H9 (cell line): ENCODE data around the gene TTC33. TPM values are rescaled to one million over a fixed set of nuclear protein-coding genes. Genes with fewer than 3 reads are reported as not detected.

Experiments used
- DNase-seq: peaks from one replicate; pipeline ENCODE4 v3.0.0-alpha.2; 2017
- H2AFZ ChIP-seq: one replicate; pipeline ENCODE4 v1.6.1; 2013; ENCODE audit warnings: mild to moderate bottlenecking, low read length, control low read depth, moderate library complexity
- H2AK5ac ChIP-seq: 2 replicates; pipeline ENCODE4 v1.6.1; 2013; ENCODE audit warnings: low read length, control low read depth, mixed read lengths; ENCODE audit not compliant: insufficient read length
- H2BK120ac ChIP-seq: one replicate; pipeline ENCODE4 v1.6.1; 2013; ENCODE audit warnings: low read depth, mild to moderate bottlenecking, low read length, control low read depth, inconsistent platforms; ENCODE audit not compliant: poor library complexity, severe bottlenecking
- H2BK12ac ChIP-seq: 2 replicates; pipeline ENCODE4 v1.6.1; 2013; ENCODE audit warnings: low read length, control low read depth, mixed read lengths, low read depth; ENCODE audit not compliant: insufficient read length
- H2BK15ac ChIP-seq: 2 replicates; pipeline ENCODE4 v1.6.1; 2013; ENCODE audit warnings: low read depth, low read length, control low read depth
- H2BK20ac ChIP-seq: one replicate; pipeline ENCODE4 v1.6.1; 2013; ENCODE audit warnings: low read depth, mild to moderate bottlenecking, low read length, control low read depth, inconsistent platforms; ENCODE audit not compliant: poor library complexity, severe bottlenecking
- H2BK5ac ChIP-seq: 2 replicates; pipeline ENCODE4 v1.6.1; 2013; ENCODE audit warnings: low read length, control low read depth, mixed read lengths; ENCODE audit not compliant: insufficient read length
- H3K14ac ChIP-seq: 2 replicates; pipeline ENCODE4 v1.6.1; 2013; ENCODE audit warnings: low read length, control low read depth; ENCODE audit not compliant: insufficient read depth
- H3K18ac ChIP-seq: 2 replicates; pipeline ENCODE4 v1.6.1; 2013; ENCODE audit warnings: low read depth, mild to moderate bottlenecking, mixed read lengths, low read length, control low read depth; ENCODE audit not compliant: insufficient read length
- H3K23ac ChIP-seq: 2 replicates; pipeline ENCODE4 v1.6.1; 2013; ENCODE audit warnings: low read length, control low read depth, mixed read lengths, low read depth; ENCODE audit not compliant: insufficient read length
- H3K23me2 ChIP-seq: 2 replicates; pipeline ENCODE4 v1.6.1; 2013; ENCODE audit warnings: low read depth, mild to moderate bottlenecking, mixed read lengths, low read length, control low read depth; ENCODE audit not compliant: insufficient read length, poor library complexity, severe bottlenecking
- H3K27ac ChIP-seq: 2 replicates; pipeline ENCODE4 v1.5.1; 2013; ENCODE audit warnings: low read length, control low read depth, mixed read lengths, low read depth; ENCODE audit not compliant: insufficient read length
- H3K27me3 ChIP-seq: 2 replicates; pipeline ENCODE4 v1.6.1; 2013; ENCODE audit warnings: low read length, control low read depth, inconsistent platforms; ENCODE audit not compliant: insufficient read depth
- H3K4ac ChIP-seq: 2 replicates; pipeline ENCODE4 v1.6.1; 2013; ENCODE audit warnings: low read depth, mild to moderate bottlenecking, control low read depth, inconsistent platforms, low read length, moderate library complexity
- H3K4me1 ChIP-seq: 2 replicates; pipeline ENCODE4 v1.6.1; 2013; ENCODE audit warnings: low read length, control low read depth, inconsistent platforms; ENCODE audit not compliant: insufficient read depth
- H3K4me2 ChIP-seq: 2 replicates; pipeline ENCODE4 v1.6.1; 2013; ENCODE audit warnings: low read length, control low read depth, mixed read lengths; ENCODE audit not compliant: insufficient read length, insufficient read depth
- H3K56ac ChIP-seq: 2 replicates; pipeline ENCODE4 v1.6.1; 2013; ENCODE audit warnings: low read depth, mild to moderate bottlenecking, mixed read lengths, low read length, control low read depth; ENCODE audit not compliant: insufficient read length
- H3K79me1 ChIP-seq: 2 replicates; pipeline ENCODE4 v1.6.1; 2013; ENCODE audit warnings: low read depth, mild to moderate bottlenecking, moderate library complexity, low read length, control low read depth, inconsistent platforms; ENCODE audit not compliant: insufficient read depth, poor library complexity, severe bottlenecking
- H3K79me2 ChIP-seq: 2 replicates; pipeline ENCODE4 v1.6.1; 2013; ENCODE audit warnings: low read length, control low read depth, inconsistent platforms; ENCODE audit not compliant: insufficient read depth
- H3K9ac ChIP-seq: 2 replicates; pipeline ENCODE4 v1.6.1; 2013; ENCODE audit warnings: low read length, control low read depth, mixed read lengths; ENCODE audit not compliant: insufficient read length; ENCODE audit errors: extremely low read depth
- H3K9me3 ChIP-seq: one replicate; pipeline ENCODE4 v1.6.1; 2013; ENCODE audit warnings: low read depth, low read length, inconsistent platforms; ENCODE audit not compliant: control insufficient read depth
- H3T11ph ChIP-seq: one replicate; pipeline ENCODE4 v1.6.1; 2013; ENCODE audit warnings: mild to moderate bottlenecking, low read length, control low read depth, inconsistent platforms
- H4K20me1 ChIP-seq: one replicate; pipeline ENCODE4 v1.6.1; 2013; ENCODE audit not compliant: control insufficient read depth, insufficient read length, insufficient read depth
- H4K5ac ChIP-seq: 2 replicates; pipeline ENCODE4 v1.6.1; 2013; ENCODE audit warnings: low read depth, mild to moderate bottlenecking, mixed read lengths, low read length, control low read depth; ENCODE audit not compliant: insufficient read length
- H4K8ac ChIP-seq: replicated peaks from 2 replicates; pipeline ENCODE4 v1.6.1; 2013; ENCODE audit warnings: low read length, control low read depth, mixed read lengths, low read depth; ENCODE audit not compliant: insufficient read length
- H4K91ac ChIP-seq: 2 replicates; pipeline ENCODE4 v1.6.1; 2013; ENCODE audit warnings: low read depth, mild to moderate bottlenecking, moderate library complexity, mixed read lengths, low read length, control low read depth; ENCODE audit not compliant: insufficient read length
- H3K27ac Mint-ChIP-seq, 3 experiments: 2 replicates in 2 of 3; 3 replicates in 1 of 3; pipeline ENCODE4 v1.8.0; 2020 to 2021; ENCODE audit warnings: mixed read lengths in 3 of 3, mild to moderate bottlenecking in 1 of 3, moderate library complexity in 1 of 3
- H3K27me3 Mint-ChIP-seq: 2 replicates; pipeline ENCODE4 v1.8.0; 2021; ENCODE audit warnings: low read depth, mild to moderate bottlenecking, moderate library complexity, mixed read lengths
- H3K36me3 Mint-ChIP-seq, 3 experiments: 2 replicates in 2 of 3; 3 replicates in 1 of 3; pipeline ENCODE4 v1.8.0; 2020 to 2021; ENCODE audit warnings: low read depth in 3 of 3, mixed read lengths in 3 of 3; ENCODE audit not compliant: insufficient read depth in 1 of 3
- H3K4me1 Mint-ChIP-seq, 2 experiments: 2 replicates each; pipeline ENCODE4 v1.8.0; 2020; ENCODE audit warnings: mixed read lengths in 2 of 2
- H3K4me3 Mint-ChIP-seq, 2 experiments: 2 replicates in 1 of 2; 3 replicates in 1 of 2; pipeline ENCODE4 v1.8.0; 2020 to 2021; ENCODE audit warnings: mild to moderate bottlenecking in 2 of 2, mixed read lengths in 2 of 2, moderate library complexity in 1 of 2
- H3K9me3 Mint-ChIP-seq, 2 experiments: 2 replicates in 1 of 2; 3 replicates in 1 of 2; pipeline ENCODE4 v1.8.0; 2020; ENCODE audit warnings: mild to moderate bottlenecking in 2 of 2, mixed read lengths in 2 of 2, moderate library complexity in 1 of 2
- CTCF ChIP-seq: fragments of 200-600 bp; sonication (generic); conservative IDR thresholded peaks from 3 replicates; pipeline ENCODE4 v1.8.0; 2021; ENCODE audit warnings: antibody characterized with exemption, mild to moderate bottlenecking
- whole genome bisulfite sequencing: extraction: QIAGEN DNeasy Blood & Tissue Kit; methylation state at CpG from one replicate; pipeline ENCODE4 v1.1.7; 2013; ENCODE audit warnings: missing lambda C conversion rate, low lambda C conversion rate, mixed read lengths; ENCODE audit not compliant: insufficient read length; ENCODE audit errors: extremely low coverage; 5-methylcytosine and 5-hydroxymethylcytosine counted together
- total RNA-seq: library from RNA; stranded (reverse); gene quantifications from 2 replicates; pipeline ENCODE4 v1.2.1, GENCODE V29; 2021

The TTC33 gene
- total RNA-seq, 1 experiment from 2014 or later: 7.3 TPM

- Histone ChIP-seq H3K56ac (no peak overlapping the region), H2BK5ac (no peak overlapping the region), H3K27me3 (no peaks in the 10 kb centered on the region), H2BK12ac (no peak overlapping the region), H3K18ac (no peak overlapping the region), H3K27ac (no peak overlapping the region), H2BK15ac (no peak overlapping the region), H3K4ac (no peak overlapping the region), H2AK5ac (no peak overlapping the region), H2AFZ (no peak overlapping the region), H3K4me2 (no peak overlapping the region), H4K20me1 (no peaks in the 10 kb centered on the region), H2BK20ac (no peak overlapping the region), H4K8ac (no peak overlapping the region), H3K14ac (no peak overlapping the region), H3K9me3 (no peaks in the 10 kb centered on the region), H3K9ac (no peak overlapping the region), H3K79me2 (no peaks in the 10 kb centered on the region), H3T11ph (no peak overlapping the region), H3K79me1 (no peaks in the 10 kb centered on the region), H3K4me1 (no peaks in the 10 kb centered on the region), H4K5ac (no peak overlapping the region), H4K91ac (no peak overlapping the region), H2BK120ac (no peak overlapping the region), H3K23me2 (no peaks in the 10 kb centered on the region), H3K23ac (no peak overlapping the region)
- H3K4me3 Mint-ChIP-seq: no peak overlapping the region
- no peak for DNase-seq
- H3K36me3 Mint-ChIP-seq: no peaks in the 10 kb centered on the region
- TF ChIP-seq CTCF: no peak
- H3K4me1 Mint-ChIP-seq: peaks cover 4 to 6% of the 10 kb centered on the region in 2 experiments; a peak in 3 of 4 replicates
- WGBS: no CpG with 5 or more reads among the region's 2 CpGs
- no peak overlapping the region for H3K27ac Mint-ChIP-seq
- no peaks in the 10 kb centered on the region for H3K27me3 Mint-ChIP-seq
- no peaks in the 10 kb centered on the region for H3K9me3 Mint-ChIP-seq
These were observed 128.1 kb downstream of the TTC33 start for GRCh38 chr5:40627706-40628105.
